ENCODE results near the gene VSIG2. TPM values are rescaled to one million over a fixed set of nuclear protein-coding genes. Genes with fewer than 3 reads are reported as not detected.

The VSIG2 gene
- total and polyA plus RNA-seq, 2 experiments from 2014 or later: not detected

GRCh38 chr11:124778281-124778680, 26.2 kb upstream of the VSIG2 start:
- peak; percentile 59 for DNase-seq (ENCODE audit: low spot score)
- peak; percentile 82 for ATAC-seq
- Histone ChIP-seq H3K27ac (ENCODE audit: low read depth) (no peak overlapping the region), H3K27me3 (ENCODE audit: insufficient read depth) (no peaks in the 10 kb centered on the region), H3F3A (replicated peaks; ENCODE audit: low read depth) (no peaks in the 10 kb centered on the region), H3K9me2 (ENCODE audit: insufficient read depth) (no peaks in the 10 kb centered on the region), H3K79me2 (replicated peaks; ENCODE audit: insufficient read depth) (peaks cover 67% of the 10 kb centered on the region), H2AFZ (no peak overlapping the region), H3K36me3 (ENCODE audit: insufficient read depth) (no peaks in the 10 kb centered on the region; the same call in 1 of the 2 replicates), H3K4me1 (ENCODE audit: insufficient read depth) (no peaks in the 10 kb centered on the region), H4K20me1 (replicated peaks; ENCODE audit: insufficient read depth) (peaks cover 8% of the 10 kb centered on the region), H3K4me2 (no peak overlapping the region), H3K4me3 (no peak overlapping the region)
- peaks cover 9% of the 10 kb centered on the region; the same call in 2 of the 3 replicates for H3K4me1 Mint-ChIP-seq
- TF ChIP-seq, protein P1, sequence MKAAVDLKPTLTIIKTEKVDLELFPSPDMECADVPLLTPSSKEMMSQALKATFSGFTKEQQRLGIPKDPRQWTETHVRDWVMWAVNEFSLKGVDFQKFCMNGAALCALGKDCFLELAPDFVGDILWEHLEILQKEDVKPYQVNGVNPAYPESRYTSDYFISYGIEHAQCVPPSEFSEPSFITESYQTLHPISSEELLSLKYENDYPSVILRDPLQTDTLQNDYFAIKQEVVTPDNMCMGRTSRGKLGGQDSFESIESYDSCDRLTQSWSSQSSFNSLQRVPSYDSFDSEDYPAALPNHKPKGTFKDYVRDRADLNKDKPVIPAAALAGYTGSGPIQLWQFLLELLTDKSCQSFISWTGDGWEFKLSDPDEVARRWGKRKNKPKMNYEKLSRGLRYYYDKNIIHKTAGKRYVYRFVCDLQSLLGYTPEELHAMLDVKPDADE (IDR thresholded peaks at IDR 0.05): no peak
- TF ChIP-seq, protein P2, sequence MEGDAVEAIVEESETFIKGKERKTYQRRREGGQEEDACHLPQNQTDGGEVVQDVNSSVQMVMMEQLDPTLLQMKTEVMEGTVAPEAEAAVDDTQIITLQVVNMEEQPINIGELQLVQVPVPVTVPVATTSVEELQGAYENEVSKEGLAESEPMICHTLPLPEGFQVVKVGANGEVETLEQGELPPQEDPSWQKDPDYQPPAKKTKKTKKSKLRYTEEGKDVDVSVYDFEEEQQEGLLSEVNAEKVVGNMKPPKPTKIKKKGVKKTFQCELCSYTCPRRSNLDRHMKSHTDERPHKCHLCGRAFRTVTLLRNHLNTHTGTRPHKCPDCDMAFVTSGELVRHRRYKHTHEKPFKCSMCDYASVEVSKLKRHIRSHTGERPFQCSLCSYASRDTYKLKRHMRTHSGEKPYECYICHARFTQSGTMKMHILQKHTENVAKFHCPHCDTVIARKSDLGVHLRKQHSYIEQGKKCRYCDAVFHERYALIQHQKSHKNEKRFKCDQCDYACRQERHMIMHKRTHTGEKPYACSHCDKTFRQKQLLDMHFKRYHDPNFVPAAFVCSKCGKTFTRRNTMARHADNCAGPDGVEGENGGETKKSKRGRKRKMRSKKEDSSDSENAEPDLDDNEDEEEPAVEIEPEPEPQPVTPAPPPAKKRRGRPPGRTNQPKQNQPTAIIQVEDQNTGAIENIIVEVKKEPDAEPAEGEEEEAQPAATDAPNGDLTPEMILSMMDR (conservative IDR thresholded peaks at IDR 0.05; ENCODE audit: low read depth in 2 of 2): peak; percentile 61 to 79
- H3K27me3 Mint-ChIP-seq (ENCODE audit: insufficient read depth, low read depth, poor library complexity): no peaks in the 10 kb centered on the region
- no peaks in the 10 kb centered on the region for H3K9me3 Mint-ChIP-seq
- no peak overlapping the region for H3K4me3 Mint-ChIP-seq
- H3K27ac Mint-ChIP-seq: no peak overlapping the region
- peaks cover 7% of the 10 kb centered on the region; the same call in 2 of the 3 replicates for H3K36me3 Mint-ChIP-seq (ENCODE audit: low read depth)

GRCh38 chr11:124776865-124777645, 25.0 kb upstream of the VSIG2 start:
- Histone ChIP-seq H3K36me3 (ENCODE audit: insufficient read depth) (no peaks in the 10 kb centered on the region; the same call in 1 of the 2 replicates), H4K20me1 (replicated peaks; ENCODE audit: insufficient read depth) (peaks cover 8% of the 10 kb centered on the region), H2AFZ (no peak overlapping the region), H3K27ac (ENCODE audit: low read depth) (no peak overlapping the region), H3K4me3 (no peak overlapping the region), H3K9me2 (ENCODE audit: insufficient read depth) (no peaks in the 10 kb centered on the region), H3K79me2 (replicated peaks; ENCODE audit: insufficient read depth) (peaks cover 63% of the 10 kb centered on the region), H3F3A (replicated peaks; ENCODE audit: low read depth) (no peaks in the 10 kb centered on the region), H3K4me1 (ENCODE audit: insufficient read depth) (no peaks in the 10 kb centered on the region), H3K4me2 (no peak overlapping the region), H3K27me3 (ENCODE audit: insufficient read depth) (no peaks in the 10 kb centered on the region)
- peaks cover 9% of the 10 kb centered on the region; the same call in 2 of the 3 replicates for H3K4me1 Mint-ChIP-seq
- peaks cover 14% of the 10 kb centered on the region for H3K36me3 Mint-ChIP-seq (ENCODE audit: low read depth)
- DNase-seq (ENCODE audit: low spot score): no peak
- no peak for ATAC-seq
- no peaks in the 10 kb centered on the region for H3K9me3 Mint-ChIP-seq
- no peaks in the 10 kb centered on the region for H3K27me3 Mint-ChIP-seq (ENCODE audit: insufficient read depth, low read depth, poor library complexity)
- no peak overlapping the region; the same call in 2 of the 3 replicates for H3K4me3 Mint-ChIP-seq
- H3K27ac Mint-ChIP-seq: no peak overlapping the region
- TF ChIP-seq, protein P3, sequence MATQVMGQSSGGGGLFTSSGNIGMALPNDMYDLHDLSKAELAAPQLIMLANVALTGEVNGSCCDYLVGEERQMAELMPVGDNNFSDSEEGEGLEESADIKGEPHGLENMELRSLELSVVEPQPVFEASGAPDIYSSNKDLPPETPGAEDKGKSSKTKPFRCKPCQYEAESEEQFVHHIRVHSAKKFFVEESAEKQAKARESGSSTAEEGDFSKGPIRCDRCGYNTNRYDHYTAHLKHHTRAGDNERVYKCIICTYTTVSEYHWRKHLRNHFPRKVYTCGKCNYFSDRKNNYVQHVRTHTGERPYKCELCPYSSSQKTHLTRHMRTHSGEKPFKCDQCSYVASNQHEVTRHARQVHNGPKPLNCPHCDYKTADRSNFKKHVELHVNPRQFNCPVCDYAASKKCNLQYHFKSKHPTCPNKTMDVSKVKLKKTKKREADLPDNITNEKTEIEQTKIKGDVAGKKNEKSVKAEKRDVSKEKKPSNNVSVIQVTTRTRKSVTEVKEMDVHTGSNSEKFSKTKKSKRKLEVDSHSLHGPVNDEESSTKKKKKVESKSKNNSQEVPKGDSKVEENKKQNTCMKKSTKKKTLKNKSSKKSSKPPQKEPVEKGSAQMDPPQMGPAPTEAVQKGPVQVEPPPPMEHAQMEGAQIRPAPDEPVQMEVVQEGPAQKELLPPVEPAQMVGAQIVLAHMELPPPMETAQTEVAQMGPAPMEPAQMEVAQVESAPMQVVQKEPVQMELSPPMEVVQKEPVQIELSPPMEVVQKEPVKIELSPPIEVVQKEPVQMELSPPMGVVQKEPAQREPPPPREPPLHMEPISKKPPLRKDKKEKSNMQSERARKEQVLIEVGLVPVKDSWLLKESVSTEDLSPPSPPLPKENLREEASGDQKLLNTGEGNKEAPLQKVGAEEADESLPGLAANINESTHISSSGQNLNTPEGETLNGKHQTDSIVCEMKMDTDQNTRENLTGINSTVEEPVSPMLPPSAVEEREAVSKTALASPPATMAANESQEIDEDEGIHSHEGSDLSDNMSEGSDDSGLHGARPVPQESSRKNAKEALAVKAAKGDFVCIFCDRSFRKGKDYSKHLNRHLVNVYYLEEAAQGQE (IDR thresholded peaks at IDR 0.05; ENCODE audit: unreplicated experiment): no peak
- TF ChIP-seq ZNF331 (CRISPR knock-in tag; IDR thresholded peaks at IDR 0.05; ENCODE audit: low read depth): no peak
- no peak for TF ChIP-seq STAT1 (IDR thresholded peaks at IDR 0.05; ENCODE audit: unreplicated experiment)
- no peak for TF ChIP-seq CREB1 (CRISPR knock-in tag; IDR thresholded peaks at IDR 0.05; ENCODE audit: low read depth)
- TF ChIP-seq, protein P4, sequence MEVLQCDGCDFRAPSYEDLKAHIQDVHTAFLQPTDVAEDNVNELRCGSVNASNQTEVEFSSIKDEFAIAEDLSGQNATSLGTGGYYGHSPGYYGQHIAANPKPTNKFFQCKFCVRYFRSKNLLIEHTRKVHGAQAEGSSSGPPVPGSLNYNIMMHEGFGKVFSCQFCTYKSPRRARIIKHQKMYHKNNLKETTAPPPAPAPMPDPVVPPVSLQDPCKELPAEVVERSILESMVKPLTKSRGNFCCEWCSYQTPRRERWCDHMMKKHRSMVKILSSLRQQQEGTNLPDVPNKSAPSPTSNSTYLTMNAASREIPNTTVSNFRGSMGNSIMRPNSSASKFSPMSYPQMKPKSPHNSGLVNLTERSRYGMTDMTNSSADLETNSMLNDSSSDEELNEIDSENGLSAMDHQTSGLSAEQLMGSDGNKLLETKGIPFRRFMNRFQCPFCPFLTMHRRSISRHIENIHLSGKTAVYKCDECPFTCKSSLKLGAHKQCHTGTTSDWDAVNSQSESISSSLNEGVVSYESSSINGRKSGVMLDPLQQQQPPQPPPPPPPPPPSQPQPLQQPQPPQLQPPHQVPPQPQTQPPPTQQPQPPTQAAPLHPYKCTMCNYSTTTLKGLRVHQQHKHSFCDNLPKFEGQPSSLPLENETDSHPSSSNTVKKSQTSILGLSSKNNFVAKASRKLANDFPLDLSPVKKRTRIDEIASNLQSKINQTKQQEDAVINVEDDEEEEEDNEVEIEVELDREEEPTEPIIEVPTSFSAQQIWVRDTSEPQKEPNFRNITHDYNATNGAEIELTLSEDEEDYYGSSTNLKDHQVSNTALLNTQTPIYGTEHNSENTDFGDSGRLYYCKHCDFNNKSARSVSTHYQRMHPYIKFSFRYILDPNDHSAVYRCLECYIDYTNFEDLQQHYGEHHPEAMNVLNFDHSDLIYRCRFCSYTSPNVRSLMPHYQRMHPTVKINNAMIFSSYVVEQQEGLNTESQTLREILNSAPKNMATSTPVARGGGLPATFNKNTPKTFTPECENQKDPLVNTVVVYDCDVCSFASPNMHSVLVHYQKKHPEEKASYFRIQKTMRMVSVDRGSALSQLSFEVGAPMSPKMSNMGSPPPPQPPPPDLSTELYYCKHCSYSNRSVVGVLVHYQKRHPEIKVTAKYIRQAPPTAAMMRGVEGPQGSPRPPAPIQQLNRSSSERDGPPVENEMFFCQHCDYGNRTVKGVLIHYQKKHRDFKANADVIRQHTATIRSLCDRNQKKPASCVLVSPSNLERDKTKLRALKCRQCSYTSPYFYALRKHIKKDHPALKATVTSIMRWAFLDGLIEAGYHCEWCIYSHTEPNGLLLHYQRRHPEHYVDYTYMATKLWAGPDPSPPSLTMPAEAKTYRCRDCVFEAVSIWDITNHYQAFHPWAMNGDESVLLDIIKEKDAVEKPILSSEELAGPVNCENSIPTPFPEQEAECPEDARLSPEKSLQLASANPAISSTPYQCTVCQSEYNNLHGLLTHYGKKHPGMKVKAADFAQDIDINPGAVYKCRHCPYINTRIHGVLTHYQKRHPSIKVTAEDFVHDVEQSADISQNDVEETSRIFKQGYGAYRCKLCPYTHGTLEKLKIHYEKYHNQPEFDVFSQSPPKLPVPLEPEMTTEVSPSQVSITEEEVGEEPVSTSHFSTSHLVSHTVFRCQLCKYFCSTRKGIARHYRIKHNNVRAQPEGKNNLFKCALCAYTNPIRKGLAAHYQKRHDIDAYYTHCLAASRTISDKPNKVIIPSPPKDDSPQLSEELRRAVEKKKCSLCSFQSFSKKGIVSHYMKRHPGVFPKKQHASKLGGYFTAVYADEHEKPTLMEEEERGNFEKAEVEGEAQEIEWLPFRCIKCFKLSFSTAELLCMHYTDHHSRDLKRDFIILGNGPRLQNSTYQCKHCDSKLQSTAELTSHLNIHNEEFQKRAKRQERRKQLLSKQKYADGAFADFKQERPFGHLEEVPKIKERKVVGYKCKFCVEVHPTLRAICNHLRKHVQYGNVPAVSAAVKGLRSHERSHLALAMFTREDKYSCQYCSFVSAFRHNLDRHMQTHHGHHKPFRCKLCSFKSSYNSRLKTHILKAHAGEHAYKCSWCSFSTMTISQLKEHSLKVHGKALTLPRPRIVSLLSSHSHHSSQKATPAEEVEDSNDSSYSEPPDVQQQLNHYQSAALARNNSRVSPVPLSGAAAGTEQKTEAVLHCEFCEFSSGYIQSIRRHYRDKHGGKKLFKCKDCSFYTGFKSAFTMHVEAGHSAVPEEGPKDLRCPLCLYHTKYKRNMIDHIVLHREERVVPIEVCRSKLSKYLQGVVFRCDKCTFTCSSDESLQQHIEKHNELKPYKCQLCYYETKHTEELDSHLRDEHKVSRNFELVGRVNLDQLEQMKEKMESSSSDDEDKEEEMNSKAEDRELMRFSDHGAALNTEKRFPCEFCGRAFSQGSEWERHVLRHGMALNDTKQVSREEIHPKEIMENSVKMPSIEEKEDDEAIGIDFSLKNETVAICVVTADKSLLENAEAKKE (CRISPR knock-in tag; IDR thresholded peaks at IDR 0.05): no peak

Data from GM23338 (cell line).